Adipose tissue (tissue), 3 donors: ENCODE data around the gene MBLAC1. TPM values are rescaled to one million over a fixed set of nuclear protein-coding genes. Genes with fewer than 3 reads are reported as not detected.
"Not testable (repeated sequence)": the region's sequence is repeated elsewhere in the genome, so short reads cannot be mapped to it uniquely, and the experiment has no call there.

ENCODE experiments used
- H3K27ac ChIP-seq: one replicate; pipeline ENCODE4 v1.5.1; 2013; ENCODE audit warnings: low read depth, low read length
- WGBS, 3 donors: extraction: QIAGEN DNeasy Blood & Tissue Kit; methylation state at CpG; one replicate each; pipeline ENCODE4 v1.1.7; 2013; 5-methylcytosine and 5-hydroxymethylcytosine counted together
- polyA plus RNA-seq, 3 donors: library from polyadenylated mRNA; stranded (reverse); fragments of 200-250 nt; gene quantifications; one replicate each; pipeline ENCODE4 v1.2.3, GENCODE V29; 2013
- donor health status: healthy with polysubstance abuse.
- donor health status: Bipolar disorder and iron deficiency.
- donor health status: healthy.

Gene MBLAC1
- polyA plus RNA-seq, 3 donors: 2.3 to 2.5 (median 2.5) TPM

DNA sequence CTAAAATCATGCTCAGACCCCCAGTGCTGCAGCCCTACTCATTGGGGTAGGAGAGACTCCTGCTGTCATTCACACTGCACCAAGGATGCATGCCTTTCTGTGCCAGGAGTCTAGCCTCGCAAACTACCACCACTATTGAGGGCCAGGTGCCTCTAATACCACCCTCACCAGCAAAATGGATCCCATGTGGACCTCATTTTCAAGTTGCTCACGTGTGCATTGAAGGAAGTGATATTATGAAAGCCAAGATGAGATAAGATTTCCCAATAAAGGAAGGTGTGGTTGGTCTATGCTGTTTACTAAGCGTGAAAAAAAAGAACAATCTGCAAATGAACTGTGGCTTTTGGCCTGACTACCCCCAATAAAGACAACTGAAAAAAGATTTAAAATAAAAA is 14.8 kb downstream of the MBLAC1 start:
- H3K27ac ChIP-seq: no peak overlapping the region
- WGBS, 3 donors: 47 to 71% (median 48%) methylated on average over 3 of the region's 3 CpGs

DNA sequence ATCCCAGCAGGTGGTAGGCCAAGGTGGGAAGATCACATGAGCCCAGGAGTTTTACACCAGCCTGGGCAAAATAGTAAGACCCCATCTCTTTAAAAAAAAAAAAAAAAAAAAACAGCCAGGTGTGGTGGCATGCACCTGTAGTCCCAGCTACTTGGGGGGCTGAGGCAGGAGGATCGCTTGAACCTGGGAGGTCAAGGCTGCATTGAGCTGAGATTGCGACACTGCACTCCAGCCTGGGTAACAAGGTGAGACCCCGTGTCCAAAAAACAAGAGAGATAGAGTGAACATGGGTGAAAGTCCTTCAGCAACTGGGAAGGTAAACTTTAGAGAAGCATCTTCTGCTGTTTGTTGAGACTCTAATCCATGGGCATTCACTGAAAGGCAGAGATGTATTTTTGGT is 15.7 kb downstream of the MBLAC1 start:
- H3K27ac ChIP-seq: no peak overlapping the region
- WGBS, 3 donors: 95 to 96% (median 96%) methylated on average over 3 of the region's 3 CpGs

DNA sequence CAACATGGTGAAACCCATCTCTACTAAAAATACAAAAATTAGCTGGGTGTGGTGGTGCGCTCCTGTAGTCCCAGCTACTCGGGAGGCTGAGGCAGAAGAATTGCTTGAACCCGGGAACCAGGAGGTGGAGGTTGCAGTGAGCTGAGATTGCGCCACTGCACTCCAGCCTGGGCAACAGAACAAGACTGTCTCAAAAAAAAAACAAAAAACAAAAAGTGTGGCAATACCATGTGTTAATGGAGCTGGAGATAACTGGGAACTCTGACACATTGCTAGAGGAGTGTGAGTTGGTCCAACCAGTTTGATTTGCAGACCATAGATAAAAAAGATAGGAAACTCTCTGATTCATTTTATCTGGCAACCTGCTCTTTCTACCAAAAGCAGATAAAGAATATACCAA is 19.6 kb downstream of the MBLAC1 start:
- not testable (repeated sequence) for H3K27ac ChIP-seq
- WGBS, 3 donors: 70 to 80% (median 70%) methylated on average over 4 of the region's 4 CpGs

DNA sequence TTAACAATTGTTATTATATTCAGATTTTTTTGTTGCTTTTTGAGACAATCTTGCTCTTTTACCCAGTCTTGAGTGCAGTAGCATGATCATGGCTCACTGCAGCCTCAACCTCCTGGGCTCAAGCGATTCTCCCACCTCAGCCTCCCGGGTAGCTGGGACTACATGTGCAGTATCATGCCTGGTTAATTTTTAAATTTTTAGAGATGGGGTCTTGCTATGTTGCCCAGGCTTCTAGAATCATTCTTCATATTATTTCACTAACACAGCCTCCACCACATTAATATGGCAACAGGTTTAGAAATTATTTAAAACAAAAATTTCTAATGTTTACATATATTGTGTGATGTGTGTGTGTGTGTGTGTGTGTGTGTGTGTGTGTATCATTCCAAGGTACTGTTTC is 20.5 kb downstream of the MBLAC1 start:
- no peak overlapping the region for H3K27ac ChIP-seq
- WGBS, 3 donors: 96 to 97% (median 97%) methylated on average over 2 of the region's 2 CpGs

DNA sequence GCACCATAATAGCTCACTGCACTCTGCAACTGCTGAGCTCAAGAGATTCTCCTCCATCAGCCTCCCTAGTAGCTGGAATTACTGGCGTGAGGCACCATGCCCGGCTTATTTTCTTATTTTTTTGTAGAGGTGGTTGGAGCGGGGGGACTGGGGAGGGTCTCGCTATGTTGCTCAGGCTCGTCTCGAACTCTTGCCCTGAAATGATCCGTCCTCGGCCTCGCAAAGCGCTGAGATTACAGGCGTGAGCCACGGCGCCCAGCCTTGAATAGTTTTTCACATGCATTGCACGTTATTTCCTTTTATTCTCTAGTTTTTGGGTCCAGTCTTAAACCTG is 21.4 kb downstream of the MBLAC1 start:
- WGBS, 3 donors: 9 to 17% (median 9%) methylated on average over 14 of the region's 14 CpGs
- H3K27ac ChIP-seq: no peak overlapping the region

DNA sequence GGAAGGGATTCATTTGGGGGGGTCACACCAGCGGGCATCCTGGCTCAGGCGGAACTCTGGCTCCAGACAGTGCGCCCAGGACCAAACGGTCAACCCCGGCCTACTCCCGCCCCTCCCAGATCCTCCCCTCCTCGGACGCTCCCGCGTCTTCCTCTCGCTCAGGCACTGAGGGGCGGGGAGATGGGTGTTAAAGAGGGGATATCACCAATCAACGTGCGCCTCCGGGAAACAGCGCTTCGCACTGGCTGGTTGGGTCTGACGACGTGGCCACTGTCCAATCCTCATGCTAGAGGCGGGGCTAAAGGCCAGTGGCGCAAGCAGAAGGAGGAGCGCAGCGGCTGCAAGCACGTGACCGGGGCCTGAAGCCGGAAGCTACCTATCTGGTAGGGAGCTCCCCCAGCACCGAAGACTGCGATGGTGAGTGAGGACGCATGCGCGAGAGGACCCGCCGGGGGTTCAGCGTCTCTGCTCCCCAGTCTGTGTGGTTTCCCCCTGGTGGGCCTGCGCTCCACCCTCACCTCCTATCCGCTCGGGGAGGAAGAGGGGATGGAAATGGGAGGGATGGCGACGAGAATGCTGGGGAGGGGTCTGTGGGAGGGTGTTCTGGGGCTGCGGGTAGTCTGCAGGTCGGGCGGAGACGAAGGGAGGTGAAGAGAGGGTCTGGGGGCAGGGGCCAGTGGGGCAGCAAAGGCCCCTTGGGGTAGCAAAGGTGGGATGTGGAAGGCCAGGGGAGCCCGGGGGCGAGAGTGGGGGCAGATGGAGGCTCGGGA is 22.0 kb downstream of the MBLAC1 start, which contains the start of gene LAMTOR4:
LAMTOR4 (plus strand) TSS at position 360 of the 770 bp plus-strand sequence; CDS start at position 415, 55 bp downstream.
- no peak within 1 kb of the TSS for H3K27ac ChIP-seq
- WGBS, 3 donors: 0% methylated on average over 45 to 46 of the region's 46 CpGs

DNA sequence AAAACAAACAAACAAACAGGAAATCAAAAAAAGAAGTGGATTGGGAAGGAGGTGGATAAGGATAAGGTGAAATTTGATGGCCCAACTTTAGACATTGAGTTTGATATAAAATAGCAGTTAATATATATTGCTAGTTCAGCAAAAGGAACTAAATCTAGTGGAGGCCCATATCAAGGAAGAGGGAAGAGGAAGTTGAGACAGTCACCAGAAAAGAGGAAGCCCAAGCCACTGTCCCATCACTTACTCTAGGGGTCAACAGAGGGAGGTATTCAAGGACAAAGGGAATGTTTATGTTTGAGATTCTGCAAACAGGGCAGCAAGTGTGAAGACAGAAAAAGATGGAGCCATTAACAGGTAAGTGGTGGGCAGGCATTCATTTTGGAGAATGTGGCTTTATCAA is 25.6 kb downstream of the MBLAC1 start:
- no peak overlapping the region for H3K27ac ChIP-seq

DNA sequence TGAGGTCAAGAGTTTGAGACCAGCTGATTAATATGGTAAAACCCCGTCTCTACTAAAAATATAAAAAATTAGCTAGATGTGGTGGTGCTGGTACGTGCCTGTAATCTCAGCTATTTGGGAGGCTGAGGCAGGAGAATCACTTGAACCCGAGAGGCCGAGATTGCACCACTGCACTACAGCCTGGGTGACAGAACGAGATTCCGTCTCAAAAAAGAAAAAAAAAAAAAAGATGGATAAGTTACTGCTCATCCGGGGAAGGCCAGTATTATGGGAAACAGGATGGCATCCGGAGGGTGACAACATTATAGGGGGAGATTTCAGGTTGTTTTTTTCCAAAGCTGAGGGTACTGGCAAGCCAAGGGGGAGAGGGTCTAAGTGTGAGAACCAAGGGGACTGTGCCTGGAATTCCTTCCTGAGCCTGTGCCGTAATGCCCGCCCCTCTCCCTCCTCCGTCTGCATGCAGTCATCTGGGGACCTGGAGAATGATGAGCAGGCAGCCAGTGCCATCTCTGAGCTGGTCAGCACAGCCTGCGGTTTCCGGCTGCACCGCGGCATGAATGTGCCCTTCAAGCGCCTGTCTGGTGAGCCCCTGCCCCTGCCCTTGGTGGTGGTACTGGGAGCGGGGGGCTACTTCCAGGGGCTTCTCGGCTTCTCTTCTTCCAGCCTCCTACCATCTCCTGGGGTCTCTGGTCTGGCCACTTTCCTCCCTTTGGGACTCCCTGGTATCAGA is 26.3 kb downstream of the MBLAC1 start:
- no peak overlapping the region for H3K27ac ChIP-seq
- 92 to 93% (median 93%) methylated on average over 18 of the region's 18 CpGs for WGBS, 3 donors

DNA sequence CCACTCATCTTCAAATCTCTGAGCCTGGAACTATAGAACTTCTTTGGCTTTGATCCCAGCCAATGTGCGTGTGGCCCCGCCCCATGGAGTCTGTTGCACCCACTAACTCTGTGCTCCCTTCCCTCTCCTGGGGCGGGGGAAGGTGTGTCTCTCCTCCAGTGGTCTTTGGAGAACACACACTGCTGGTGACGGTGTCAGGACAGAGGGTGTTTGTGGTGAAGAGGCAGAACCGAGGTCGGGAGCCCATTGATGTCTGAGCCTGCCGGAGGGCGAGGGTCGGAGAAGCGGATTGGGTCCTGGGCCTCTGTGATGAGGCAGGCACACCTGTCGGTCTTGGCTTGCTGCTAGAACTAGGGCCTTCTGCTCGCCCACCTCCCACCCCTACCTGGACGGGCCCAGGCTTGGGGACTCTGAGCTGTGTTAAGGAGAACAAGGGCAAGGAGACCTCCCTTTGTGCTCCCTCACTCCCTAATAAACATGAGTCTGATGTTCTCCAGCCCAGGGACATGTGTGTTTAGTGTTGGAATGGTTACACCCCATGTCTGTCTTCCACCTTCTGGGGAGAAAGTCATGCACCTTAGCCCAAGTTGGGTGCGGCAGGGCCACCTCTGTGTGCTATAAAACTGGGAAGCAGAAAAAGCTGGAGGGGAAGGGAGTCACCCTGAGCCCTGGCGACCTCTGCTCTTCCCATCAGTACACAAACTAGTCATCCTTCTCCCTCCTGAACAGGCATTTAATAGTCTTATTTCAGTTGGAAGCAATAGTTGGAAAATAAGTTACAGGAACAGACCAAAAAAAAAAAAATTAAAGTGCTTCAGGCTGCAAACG is 27.2 kb downstream of the MBLAC1 start:
- WGBS, 3 donors: 82 to 85% (median 83%) methylated on average over 16 of the region's 16 CpGs
- no peak overlapping the region for H3K27ac ChIP-seq

DNA sequence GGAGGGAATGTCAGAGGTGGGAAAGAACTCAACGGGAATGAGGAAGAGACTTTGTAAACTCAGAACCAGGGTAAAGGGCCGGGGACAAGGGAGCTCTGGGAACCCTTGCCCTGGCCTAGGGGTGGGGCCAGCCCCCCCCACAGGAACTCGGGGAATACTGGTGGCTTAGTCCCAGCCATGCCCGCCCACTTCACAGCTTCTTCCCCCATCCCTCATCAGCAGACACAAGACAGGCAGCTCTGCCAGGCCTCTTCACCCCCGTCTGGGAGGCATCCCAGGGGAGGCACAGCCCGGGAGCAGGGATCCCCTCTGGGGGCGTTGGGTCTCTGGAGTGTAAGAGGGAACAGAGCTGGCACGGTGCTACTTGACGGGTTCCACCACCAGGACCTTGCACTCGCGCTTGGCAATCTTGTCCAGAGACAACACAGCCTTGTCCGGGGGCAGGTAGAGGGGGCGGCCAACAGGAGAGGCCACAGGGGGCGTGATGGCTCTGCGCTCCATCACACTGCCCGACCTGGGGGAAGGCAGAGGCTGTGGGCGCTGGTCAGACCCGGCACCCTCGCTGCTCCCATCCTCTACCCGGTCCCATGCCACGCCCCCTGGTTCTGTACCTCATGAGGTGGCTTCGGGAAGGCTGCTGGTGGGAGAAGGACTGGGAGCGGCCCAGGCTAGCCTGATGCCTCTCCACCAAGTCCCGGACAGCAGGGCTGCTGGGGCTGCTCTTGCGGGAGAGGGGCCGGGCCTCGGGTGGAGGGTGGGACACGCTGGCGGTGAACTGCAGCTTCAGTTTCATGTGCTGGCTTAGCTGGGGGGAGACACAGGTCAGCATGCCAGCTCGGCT is 28.1 kb downstream of the MBLAC1 start:
- 75% methylated on average over 29 to 30 of the region's 30 CpGs for WGBS, 3 donors
- no peak overlapping the region for H3K27ac ChIP-seq

DNA sequence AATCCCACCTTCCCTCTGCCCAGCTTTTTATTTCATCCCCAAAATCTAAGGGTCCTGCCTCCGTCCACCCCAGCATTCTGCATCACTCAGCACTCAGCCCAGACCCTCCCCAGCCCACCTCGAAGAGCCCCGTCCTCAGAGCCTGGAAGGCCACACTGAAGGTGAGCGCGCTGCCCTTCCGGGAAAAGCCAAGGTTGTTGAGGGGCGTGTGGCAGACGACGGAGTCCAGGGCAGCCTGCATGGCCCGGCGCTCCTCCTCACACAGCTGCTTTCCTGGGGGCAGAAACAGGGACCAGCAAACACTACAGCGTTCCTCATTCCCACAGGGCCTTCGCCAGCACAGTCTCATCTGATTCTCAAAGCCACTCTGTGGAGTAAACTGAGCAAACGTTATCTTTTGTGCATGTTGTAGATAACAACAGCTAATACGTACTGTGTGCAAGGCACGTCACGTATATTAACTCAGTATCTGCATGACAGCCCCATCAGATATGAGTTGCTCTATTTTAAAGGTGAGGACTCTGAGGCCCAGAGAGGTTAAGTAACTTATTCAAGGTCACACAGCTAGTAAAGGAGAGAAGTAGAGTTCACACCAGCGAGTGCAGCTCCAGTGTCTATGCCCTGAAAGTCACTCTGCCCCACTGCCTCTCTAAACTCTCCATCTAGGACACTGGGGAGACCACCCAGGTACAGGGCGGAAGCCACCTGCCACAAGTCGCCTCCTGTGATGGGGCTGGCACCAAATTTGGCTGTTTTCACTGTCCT is 29.0 kb downstream of the MBLAC1 start:
- WGBS, 3 donors: 76 to 89% (median 86%) methylated on average over 20 of the region's 20 CpGs
- no peak overlapping the region for H3K27ac ChIP-seq

DNA sequence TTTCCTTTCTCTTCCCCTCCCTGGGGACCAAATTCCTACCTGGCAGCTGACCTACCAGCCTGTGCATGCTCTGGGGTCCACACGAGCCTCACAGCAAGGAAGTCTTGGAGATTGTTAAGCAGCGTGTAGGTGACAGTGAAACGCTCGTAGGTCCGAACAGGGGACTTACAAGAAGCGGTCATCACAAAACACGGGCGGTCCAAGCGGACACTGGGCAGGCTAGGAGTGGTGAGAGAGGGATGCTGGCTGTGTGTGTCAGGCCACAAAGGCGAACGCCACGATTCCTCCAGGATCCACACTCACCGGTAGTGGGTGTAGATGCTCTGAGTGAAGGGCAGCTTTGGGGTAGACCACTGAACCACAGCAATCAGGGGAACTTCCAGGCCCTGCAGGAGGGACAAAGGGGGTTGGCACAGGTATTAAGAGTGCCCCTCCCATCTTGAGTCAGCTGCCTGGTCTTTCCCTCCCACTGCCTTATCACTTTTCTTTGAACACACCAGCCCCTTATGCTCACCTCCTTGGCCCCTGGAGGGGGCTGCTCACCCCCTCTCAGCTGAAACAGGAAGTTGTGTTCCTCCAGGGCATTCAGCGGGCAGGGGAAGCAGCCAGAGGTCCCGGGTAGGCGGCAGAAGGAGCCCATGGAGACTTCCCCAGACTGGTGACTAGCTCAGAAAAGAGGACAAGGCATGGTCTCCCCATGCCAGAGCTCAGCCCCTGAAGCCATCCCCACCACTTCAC is 29.7 kb downstream of the MBLAC1 start:
- 68 to 83% (median 75%) methylated on average over 16 of the region's 16 CpGs for WGBS, 3 donors
- H3K27ac ChIP-seq: no peak overlapping the region

DNA sequence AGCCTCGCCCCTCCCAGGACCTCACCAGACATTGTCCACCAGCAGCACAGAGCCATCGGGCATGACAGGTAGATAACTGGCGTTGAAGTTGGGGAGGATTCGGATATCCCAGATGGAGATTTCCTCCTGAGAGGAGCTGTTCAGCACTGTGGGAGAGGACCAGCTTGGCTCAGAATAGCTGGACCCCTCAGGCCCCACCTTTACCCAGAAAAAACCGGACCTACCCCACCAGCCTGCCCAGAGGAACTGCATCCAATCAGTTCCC is 30.2 kb downstream of the MBLAC1 start:
- no peak overlapping the region for H3K27ac ChIP-seq
- 66 to 76% (median 73%) methylated on average over 5 of the region's 5 CpGs for WGBS, 3 donors

DNA sequence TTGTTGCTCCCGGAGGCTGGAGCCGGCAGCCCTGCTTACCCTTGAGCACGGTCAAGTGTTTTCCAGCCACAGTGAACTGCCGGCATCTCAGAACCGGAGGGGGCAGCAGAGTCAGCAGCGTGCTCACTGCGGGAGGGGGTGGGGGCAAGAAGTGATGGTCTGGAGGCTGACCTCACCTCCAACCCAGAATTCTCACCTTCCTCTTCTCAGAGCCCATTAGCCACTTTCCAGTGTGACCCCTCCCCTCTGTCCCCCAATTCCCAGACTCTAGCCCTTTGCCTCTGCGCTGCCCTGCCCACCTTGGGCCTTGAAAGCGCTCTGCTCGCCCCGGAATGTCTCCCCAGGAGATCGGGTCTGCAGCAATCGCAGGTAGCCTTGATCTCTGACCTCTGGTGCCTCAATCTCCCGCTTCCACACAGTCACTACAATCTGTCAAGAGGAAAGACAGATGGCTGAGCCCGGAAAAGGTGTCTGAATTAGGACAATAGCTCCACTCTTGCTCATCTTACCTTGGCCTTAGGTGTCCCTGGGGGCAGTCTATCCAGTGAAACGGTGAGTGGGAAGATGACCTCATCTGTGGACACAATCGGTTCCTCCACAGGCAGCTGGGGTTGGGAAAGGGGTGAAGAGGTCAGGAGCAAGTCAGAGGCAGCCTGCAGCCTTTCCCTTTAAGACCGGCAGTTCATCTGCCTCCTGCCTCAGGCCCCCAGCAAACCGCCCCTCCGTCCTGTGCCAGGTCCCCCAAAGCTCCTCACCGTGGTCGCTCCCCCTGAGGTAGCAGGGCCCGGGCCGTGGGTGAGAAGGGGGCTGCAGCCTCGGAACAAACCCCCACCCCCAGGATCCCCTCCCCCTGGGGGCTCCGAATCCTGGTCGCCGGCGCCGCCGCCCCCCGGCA is 30.8 kb downstream of the MBLAC1 start:
- peak overlapping the region; percentile 18 for H3K27ac ChIP-seq
- WGBS, 3 donors: 16 to 30% (median 26%) methylated on average over 25 to 32 of the region's 32 CpGs

DNA sequence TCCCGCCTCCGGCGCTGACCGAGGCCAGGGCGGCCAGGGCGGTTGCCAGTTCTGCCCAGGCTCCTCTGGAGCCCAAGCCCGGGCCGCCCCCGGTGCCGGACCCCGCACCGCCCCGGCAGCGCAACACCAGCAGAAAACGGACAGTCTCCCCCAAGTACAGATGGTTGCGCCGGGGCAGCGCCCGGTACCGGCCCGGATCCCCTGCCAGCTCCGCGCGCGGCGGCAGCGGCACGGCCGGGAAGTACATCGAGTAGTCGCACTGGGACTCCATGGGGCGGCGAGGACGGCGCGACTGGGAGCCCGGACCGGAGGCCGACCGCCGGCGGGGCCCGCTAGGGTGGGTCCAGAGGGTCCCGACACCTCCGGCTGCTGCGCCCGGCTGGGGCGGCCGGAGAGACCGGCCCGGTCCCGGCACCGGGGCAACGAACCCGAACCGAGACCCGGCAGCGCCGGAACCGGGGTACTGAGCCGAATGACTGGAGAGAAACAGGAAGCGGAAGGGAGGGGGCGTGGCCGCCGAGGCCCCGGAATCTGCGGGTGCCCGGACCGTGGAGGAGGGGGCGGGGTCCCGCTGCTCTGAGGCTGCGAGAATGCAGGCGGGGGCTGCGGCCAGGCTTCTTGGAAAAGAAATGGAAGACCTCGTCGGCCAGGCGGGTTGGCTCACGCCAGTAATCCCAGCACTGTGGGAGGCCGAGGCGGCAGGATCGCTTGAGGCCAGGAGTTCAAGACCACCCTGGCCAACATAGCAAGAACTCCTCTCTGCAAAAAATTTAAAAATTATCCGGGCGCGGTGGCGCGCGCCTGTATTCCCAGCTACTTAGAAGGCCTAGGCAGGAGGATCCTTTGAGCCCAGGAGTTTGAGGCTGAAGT is 31.7 kb downstream of the MBLAC1 start, which contains the start of gene TRAPPC14:
TRAPPC14 (minus strand) TSS at position 495 of the 870 bp plus-strand sequence; CDS start at position 271, 224 bp downstream.
- WGBS, 3 donors: 0 to 1% (median 1%) methylated on average over 74 to 87 of the region's 87 CpGs
- peak within 1 kb of the TSS; percentile 65 for H3K27ac ChIP-seq
